Smooth muscle cell (in vitro differentiated cells): ENCODE results near the gene STK17B. TPM values are rescaled to one million over a fixed set of nuclear protein-coding genes. Genes with fewer than 3 reads are reported as not detected.

Source experiments
- DNase-seq: peaks from one replicate; lab custom pipeline; 2025; ENCODE audit not compliant: unreplicated experiment; lab: John Stamatoyannopoulos, UW
- H2AFZ ChIP-seq: fragments of 200-600 bp; sonication (generic); 2 replicates; pipeline ENCODE4 v1.6.0; 2016; ENCODE audit warnings: antibody characterized with exemption, low read depth, mild to moderate bottlenecking
- H3F3A ChIP-seq: fragments of 200-600 bp; sonication (generic); 2 replicates; pipeline ENCODE4 v1.6.0; 2017; ENCODE audit warnings: antibody characterized with exemption, low read depth
- H3K27ac ChIP-seq: fragments of 200-600 bp; sonication (generic); 2 replicates; pipeline ENCODE4 v1.5.1; 2016; ENCODE audit warnings: low read depth, mild to moderate bottlenecking
- H3K27me3 ChIP-seq: fragments of 200-600 bp; sonication (generic); 2 replicates; pipeline ENCODE4 v1.6.1; 2016; ENCODE audit warnings: low read depth, mild to moderate bottlenecking
- H3K36me3 ChIP-seq: fragments of 200-600 bp; sonication (generic); 2 replicates; pipeline ENCODE4 v1.5.1; 2016; ENCODE audit warnings: low read depth
- H3K4me1 ChIP-seq: fragments of 200-600 bp; sonication (generic); 2 replicates; pipeline ENCODE4 v1.5.1; 2016; ENCODE audit warnings: low read depth
- H3K4me2 ChIP-seq: fragments of 200-600 bp; sonication (generic); 2 replicates; pipeline ENCODE4 v1.6.0; 2016; ENCODE audit warnings: mild to moderate bottlenecking
- H3K4me3 ChIP-seq: fragments of 200-600 bp; sonication (generic); 2 replicates; pipeline ENCODE4 v1.5.1; 2016; ENCODE audit warnings: mild to moderate bottlenecking
- H3K79me2 ChIP-seq: fragments of 200-600 bp; sonication (generic); 2 replicates; pipeline ENCODE4 v1.6.0; 2016; ENCODE audit warnings: low read depth, mild to moderate bottlenecking
- H3K9ac ChIP-seq: fragments of 200-600 bp; sonication (generic); 2 replicates; pipeline ENCODE4 v1.6.0; 2016; ENCODE audit warnings: low read depth
- H3K9me3 ChIP-seq: fragments of 200-600 bp; sonication (generic); replicated peaks from 2 replicates; pipeline ENCODE4 v1.5.1; 2016; ENCODE audit warnings: low read depth
- H4K20me1 ChIP-seq: fragments of 200-600 bp; sonication (generic); 2 replicates; pipeline ENCODE4 v1.6.0; 2016; ENCODE audit warnings: low read depth
- WGBS: methylation state at CpG from one replicate; pipeline ENCODE4 v1.1.7; 2016; ENCODE audit warnings: low lambda C conversion rate; 5-methylcytosine and 5-hydroxymethylcytosine counted together
- polyA plus RNA-seq: library from polyadenylated mRNA; unstranded; fragments of >200 nt; fragmentation: Nextera tagmentation; extraction: Ambion mirVana; gene quantifications from 2 replicates; pipeline ENCODE4 v1.2.1, GENCODE V29; 2016
- total RNA-seq: library from RNA; depleted of rRNA; stranded (reverse); fragments of >200 nt; gene quantifications from 2 replicates; pipeline ENCODE4 v1.2.3, GENCODE V29; 2014
- TF ChIP-seq, protein P1 (sequence below): fragments of 200-600 bp; sonication (generic); IDR thresholded peaks from 2 replicates; pipeline ENCODE4 v1.5.1; 2017; ENCODE audit warnings: borderline replicate concordance, mild to moderate bottlenecking, antibody characterized with exemption; ENCODE audit not compliant: insufficient read depth, poor library complexity, severe bottlenecking

STK17B gene
- total and polyA plus RNA-seq, 2 experiments from 2014 or later: 33.5 to 165 TPM

GRCh38 chr2:196162586-196163175 lies 8.7 kb downstream of the STK17B start:
- Histone ChIP-seq H3K9ac (no peak overlapping the region), H3K36me3 (peaks cover 7% of the 10 kb centered on the region), H3K4me3 (no peak overlapping the region), H3K9me3 (no peaks in the 10 kb centered on the region), H3K4me2 (no peak overlapping the region), H3K27ac (peak overlapping the region; percentile 27), H2AFZ (no peak overlapping the region), H3F3A (peaks cover 14% of the 10 kb centered on the region), H3K27me3 (no peaks in the 10 kb centered on the region), H3K4me1 (peaks cover 37% of the 10 kb centered on the region), H4K20me1 (peaks cover 62% of the 10 kb centered on the region), H3K79me2 (peaks cover 100% of the 10 kb centered on the region)
- TF ChIP-seq, protein P1, sequence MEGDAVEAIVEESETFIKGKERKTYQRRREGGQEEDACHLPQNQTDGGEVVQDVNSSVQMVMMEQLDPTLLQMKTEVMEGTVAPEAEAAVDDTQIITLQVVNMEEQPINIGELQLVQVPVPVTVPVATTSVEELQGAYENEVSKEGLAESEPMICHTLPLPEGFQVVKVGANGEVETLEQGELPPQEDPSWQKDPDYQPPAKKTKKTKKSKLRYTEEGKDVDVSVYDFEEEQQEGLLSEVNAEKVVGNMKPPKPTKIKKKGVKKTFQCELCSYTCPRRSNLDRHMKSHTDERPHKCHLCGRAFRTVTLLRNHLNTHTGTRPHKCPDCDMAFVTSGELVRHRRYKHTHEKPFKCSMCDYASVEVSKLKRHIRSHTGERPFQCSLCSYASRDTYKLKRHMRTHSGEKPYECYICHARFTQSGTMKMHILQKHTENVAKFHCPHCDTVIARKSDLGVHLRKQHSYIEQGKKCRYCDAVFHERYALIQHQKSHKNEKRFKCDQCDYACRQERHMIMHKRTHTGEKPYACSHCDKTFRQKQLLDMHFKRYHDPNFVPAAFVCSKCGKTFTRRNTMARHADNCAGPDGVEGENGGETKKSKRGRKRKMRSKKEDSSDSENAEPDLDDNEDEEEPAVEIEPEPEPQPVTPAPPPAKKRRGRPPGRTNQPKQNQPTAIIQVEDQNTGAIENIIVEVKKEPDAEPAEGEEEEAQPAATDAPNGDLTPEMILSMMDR: no peak
- DNase-seq: no peak
- 95% methylated on average over 6 of the region's 6 CpGs for WGBS

GRCh38 chr2:196160946-196161345 lies 10.4 kb downstream of the STK17B start:
- peaks cover 6% of the 10 kb centered on the region for H3F3A ChIP-seq
- H3K4me3 ChIP-seq: no peak overlapping the region
- no peak overlapping the region for H3K9ac ChIP-seq
- peaks cover 98% of the 10 kb centered on the region for H3K79me2 ChIP-seq
- peaks cover 16% of the 10 kb centered on the region for H3K36me3 ChIP-seq
- TF ChIP-seq, protein P1: no peak
- no peaks in the 10 kb centered on the region for H3K27me3 ChIP-seq
- H4K20me1 ChIP-seq: peaks cover 50% of the 10 kb centered on the region
- WGBS: 93% methylated on average over 4 of the region's 4 CpGs
- H3K9me3 ChIP-seq: no peaks in the 10 kb centered on the region
- H3K4me2 ChIP-seq: peak overlapping the region; percentile 79
- no peak overlapping the region for H2AFZ ChIP-seq
- H3K27ac ChIP-seq: peak overlapping the region; percentile 73
- H3K4me1 ChIP-seq: peaks cover 27% of the 10 kb centered on the region
- no peak for DNase-seq

GRCh38 chr2:196160101-196160500 lies 11.3 kb downstream of the STK17B start:
- WGBS: 9% methylated on average over 3 of the region's 3 CpGs
- TF ChIP-seq, protein P1: no peak
- no peak for DNase-seq
- peak overlapping the region; percentile 16 for H3K9ac ChIP-seq
- H4K20me1 ChIP-seq: peaks cover 44% of the 10 kb centered on the region
- H3K4me3 ChIP-seq: no peak overlapping the region
- H3K27ac ChIP-seq: peak overlapping the region; percentile 73
- H3K27me3 ChIP-seq: no peaks in the 10 kb centered on the region
- H3K9me3 ChIP-seq: no peaks in the 10 kb centered on the region
- no peak overlapping the region for H2AFZ ChIP-seq
- H3F3A ChIP-seq: peaks cover 6% of the 10 kb centered on the region
- H3K36me3 ChIP-seq: peaks cover 18% of the 10 kb centered on the region
- peaks cover 93% of the 10 kb centered on the region for H3K79me2 ChIP-seq
- peak overlapping the region; percentile 79 for H3K4me2 ChIP-seq
- H3K4me1 ChIP-seq: peaks cover 19% of the 10 kb centered on the region
